Measurements from ENCODE around the gene TP53I11. TPM values are rescaled to one million over a fixed set of nuclear protein-coding genes. Genes with fewer than 3 reads are reported as not detected.

TP53I11 gene, protein sequence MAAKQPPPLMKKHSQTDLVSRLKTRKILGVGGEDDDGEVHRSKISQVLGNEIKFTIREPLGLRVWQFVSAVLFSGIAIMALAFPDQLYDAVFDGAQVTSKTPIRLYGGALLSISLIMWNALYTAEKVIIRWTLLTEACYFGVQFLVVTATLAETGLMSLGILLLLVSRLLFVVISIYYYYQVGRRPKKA
- total RNA-seq, result 10 to 100 TPM in 5 of 8 experiments, 1 to 10 TPM in 3; 2.3 to 51.2 (median 25.2) TPM

GRCh38 chr11:44950625-44951476 is at the start of gene TP53I11:
TSS of gene TP53I11 (minus strand) at chr11:44950883. CDS start at chr11:44938335, 12,548 bp downstream.
- peak within 1 kb of the TSS; percentile 58 to 97 (median 72) for H3K4me3 ChIP-seq
- peak within 1 kb of the TSS; percentile 85 to 87 for H3K27ac ChIP-seq
- in situ Hi-C loops (cut with MboI; ENCODE audit: low pct_unique_long_range_greater_than_20kb in 2 of 9, low sequenced_read_pairs in 9 of 9, unreplicated experiment in 9 of 9), result no loop called here
- WGBS, 10 experiments, result 38 to 100% (median 80%) methylated on average over 1 to 6 of the region's 83 CpGs; no CpG with 5 or more reads in 5 of the 10 experiments
- peaks cover 39 to 49% of the 10 kb centered on the region in 2 donors for H3K4me1 ChIP-seq (replicated peaks in 1 of 2)
- ATAC-seq (replicated peaks in 6 of 8), result peak; percentile 47 to 91 (median 58)

DNA sequence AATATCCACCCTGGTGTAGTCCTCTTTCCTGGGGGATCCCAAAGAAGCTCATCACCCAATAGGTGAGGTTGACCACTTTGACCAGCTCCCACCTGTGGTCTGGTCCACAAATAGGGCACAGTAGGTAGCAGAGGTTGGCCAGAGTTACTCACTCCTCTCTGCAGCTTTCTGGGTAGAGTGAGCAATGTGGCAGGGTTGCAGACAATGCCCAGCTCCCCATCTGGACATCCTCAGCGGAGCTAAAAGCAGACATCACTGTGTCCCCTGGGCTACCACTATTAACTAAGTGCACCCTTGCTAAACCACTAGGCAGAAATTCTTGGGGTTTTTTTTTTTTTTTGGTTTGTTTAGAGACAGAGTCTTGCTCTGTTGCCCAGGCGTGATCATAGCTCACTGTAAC is 48.4 kb upstream of the TP53I11 start:
- Histone ChIP-seq H3K4me3 (no peak overlapping the region), H3K4me1 (replicated peaks in 1 of 2) (no peaks in the 10 kb centered on the region), H3K27ac (no peak overlapping the region)
- no peak for ATAC-seq (replicated peaks in 6 of 8)
- WGBS, 10 experiments, result 29 to 100% (median 90%) methylated on average over 1 of the region's 2 CpGs; no CpG with 5 or more reads in 6 of the 10 experiments
- in situ Hi-C loops (cut with MboI; ENCODE audit: low pct_unique_long_range_greater_than_20kb in 2 of 9, low sequenced_read_pairs in 9 of 9, unreplicated experiment in 9 of 9), result no loop called here

DNA sequence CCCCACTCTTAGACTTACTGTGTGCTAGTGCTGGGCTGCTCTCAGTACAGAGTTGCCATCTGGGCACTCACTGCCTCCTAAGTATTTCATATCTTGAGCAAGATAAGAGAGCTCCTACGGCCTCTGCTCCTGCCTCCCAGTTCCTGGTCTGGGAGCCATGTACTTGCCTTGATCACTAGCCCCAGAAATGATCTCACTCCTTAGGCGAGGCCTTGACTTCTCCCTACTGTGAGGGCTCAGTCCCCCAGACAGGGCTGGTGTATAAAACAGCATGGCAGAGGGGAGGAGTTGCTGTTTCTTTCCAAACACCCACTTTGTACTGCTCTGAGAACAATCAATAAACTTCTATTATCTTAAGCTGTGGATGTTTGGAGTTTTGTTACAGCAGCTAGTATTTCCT is 47.4 kb upstream of the TP53I11 start:
- 77 to 86% (median 80%) methylated on average over 1 to 2 of the region's 2 CpGs; no CpG with 5 or more reads in 6 of the 10 experiments for WGBS, 10 experiments
- no peak for ATAC-seq (replicated peaks in 6 of 8)
- in situ Hi-C loops (cut with MboI; ENCODE audit: low pct_unique_long_range_greater_than_20kb in 2 of 9, low sequenced_read_pairs in 9 of 9, unreplicated experiment in 9 of 9), result no loop called here

DNA sequence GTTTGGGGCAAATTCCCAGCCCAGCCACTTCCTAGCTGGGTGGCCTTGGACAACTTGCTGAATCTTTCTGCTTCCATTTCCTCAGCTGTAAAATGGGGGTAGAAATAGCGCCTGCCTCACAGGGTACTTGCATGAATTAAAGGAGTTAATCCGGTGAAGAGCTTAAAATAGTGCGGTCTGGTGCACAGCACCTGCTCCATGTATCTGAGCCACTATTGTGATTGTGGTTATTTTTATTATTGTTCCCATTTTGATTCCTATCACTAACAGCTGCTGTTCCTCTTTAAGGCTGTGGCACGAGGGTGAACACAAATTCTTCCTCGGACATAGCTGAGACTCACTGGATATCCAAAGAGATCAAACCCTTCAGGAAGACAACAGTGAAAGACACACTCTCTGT is 46.9 kb upstream of the TP53I11 start:
- H3K4me1 ChIP-seq (replicated peaks in 1 of 2), result no peaks in the 10 kb centered on the region
- ATAC-seq (replicated peaks in 6 of 8), result no peak
- in situ Hi-C loops (cut with MboI; ENCODE audit: low pct_unique_long_range_greater_than_20kb in 2 of 9, low sequenced_read_pairs in 9 of 9, unreplicated experiment in 9 of 9), result no loop called here
- WGBS, 10 experiments, result 44 to 100% (median 83%) methylated on average over 2 to 3 of the region's 5 CpGs; no CpG with 5 or more reads in 4 of the 10 experiments
- H3K27ac ChIP-seq, result no peak overlapping the region
- no peak overlapping the region for H3K4me3 ChIP-seq

More for the DNA sequence above, 47.4 kb upstream of the TP53I11 start:
- Histone ChIP-seq H3K4me1 (replicated peaks in 1 of 2) (no peaks in the 10 kb centered on the region), H3K4me3 (no peak overlapping the region), H3K27ac (no peak overlapping the region)

GRCh38 chr11:44994753-44995152 is 44.1 kb upstream of the TP53I11 start:
- Histone ChIP-seq H3K27ac (no peak overlapping the region), H3K4me3 (no peak overlapping the region), H3K4me1 (replicated peaks in 1 of 2) (peaks cover 0 to 10% of the 10 kb centered on the region in 2 donors)
- no peak for ATAC-seq (replicated peaks in 6 of 8)
- WGBS, 10 experiments, result 17 to 100% (median 50%) methylated on average over 1 to 2 of the region's 5 CpGs; no CpG with 5 or more reads in 7 of the 10 experiments
- in situ Hi-C loops (cut with MboI; ENCODE audit: low pct_unique_long_range_greater_than_20kb in 2 of 9, low sequenced_read_pairs in 9 of 9, unreplicated experiment in 9 of 9), result no loop called here

DNA sequence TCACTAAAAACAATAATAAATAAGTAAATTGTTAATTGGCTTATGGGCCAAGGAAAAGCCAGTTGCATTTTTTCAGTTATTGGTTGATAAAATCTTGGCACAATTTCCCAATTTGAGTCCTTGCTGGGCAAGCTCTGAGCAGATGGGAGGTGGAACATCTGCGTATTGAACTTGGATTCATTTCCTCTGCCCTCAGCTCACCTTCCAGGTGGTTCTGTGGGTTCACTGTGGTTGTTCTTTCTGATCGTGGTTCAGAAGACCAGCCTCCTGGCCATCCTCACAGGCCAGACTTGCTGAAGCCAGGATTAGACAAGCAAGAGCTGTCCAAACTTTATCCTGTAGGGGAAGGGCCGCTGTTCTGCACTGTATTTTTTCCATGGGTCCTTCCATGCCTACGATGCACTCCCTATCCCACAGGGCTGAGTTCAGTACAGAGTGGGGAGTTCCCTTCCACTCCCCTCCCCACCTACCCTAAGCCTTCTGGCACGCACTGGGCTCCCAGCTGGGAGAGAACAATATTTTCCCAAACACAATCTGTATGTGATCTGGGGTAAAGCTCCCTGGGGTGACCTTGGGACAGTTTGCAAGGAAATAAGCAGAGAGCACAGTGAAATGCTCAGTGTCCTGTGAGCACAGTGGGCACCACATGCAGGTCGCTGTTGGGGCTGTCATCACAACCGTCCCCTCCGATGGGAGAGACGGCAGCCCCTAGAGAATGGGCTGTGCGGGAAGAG is 43.5 kb upstream of the TP53I11 start:
- peaks cover 0 to 10% of the 10 kb centered on the region in 2 donors for H3K4me1 ChIP-seq (replicated peaks in 1 of 2)
- in situ Hi-C loops (cut with MboI; ENCODE audit: low pct_unique_long_range_greater_than_20kb in 2 of 9, low sequenced_read_pairs in 9 of 9, unreplicated experiment in 9 of 9), result no loop called here

GRCh38 chr11:44992774-44993173 is 42.1 kb upstream of the TP53I11 start:
- H3K4me1 ChIP-seq (replicated peaks in 1 of 2), result peaks cover 0 to 10% of the 10 kb centered on the region in 2 donors
- H3K4me3 ChIP-seq, result no peak overlapping the region
- no peak for ATAC-seq (replicated peaks in 6 of 8)
- 25 to 80% (median 70%) methylated on average over 1 to 4 of the region's 4 CpGs; no CpG with 5 or more reads in 1 of the 10 experiments for WGBS, 10 experiments
- H3K27ac ChIP-seq, result no peak overlapping the region
- in situ Hi-C loops (cut with MboI; ENCODE audit: low pct_unique_long_range_greater_than_20kb in 2 of 9, low sequenced_read_pairs in 9 of 9, unreplicated experiment in 9 of 9), result no loop called here

More for the DNA sequence above, 43.5 kb upstream of the TP53I11 start:
- Histone ChIP-seq H3K27ac (no peak overlapping the region), H3K4me3 (no peak overlapping the region)
- whole genome bisulfite sequencing, 10 experiments, result 30 to 100% (median 66%) methylated on average over 1 to 8 of the region's 10 CpGs; no CpG with 5 or more reads in 2 of the 10 experiments
- ATAC-seq (replicated peaks in 6 of 8), result no peak

GRCh38 chr11:44992181-44992582 is 41.5 kb upstream of the TP53I11 start:
- Histone ChIP-seq H3K27ac (no peak overlapping the region), H3K4me3 (no peak overlapping the region), H3K4me1 (replicated peaks in 1 of 2) (peaks cover 0 to 10% of the 10 kb centered on the region in 2 donors)
- 0 to 100% (median 83%) methylated on average over 1 to 2 of the region's 3 CpGs; no CpG with 5 or more reads in 3 of the 10 experiments for whole genome bisulfite sequencing, 10 experiments
- in situ Hi-C loops (cut with MboI; ENCODE audit: low pct_unique_long_range_greater_than_20kb in 2 of 9, low sequenced_read_pairs in 9 of 9, unreplicated experiment in 9 of 9), result no loop called here
- no peak for ATAC-seq (replicated peaks in 6 of 8)

GRCh38 chr11:44990665-44991064 is 40.0 kb upstream of the TP53I11 start:
- in situ Hi-C loops (cut with MboI; ENCODE audit: low pct_unique_long_range_greater_than_20kb in 2 of 9, low sequenced_read_pairs in 9 of 9, unreplicated experiment in 9 of 9), result no loop called here
- peaks cover 0 to 10% of the 10 kb centered on the region in 2 donors for H3K4me1 ChIP-seq (replicated peaks in 1 of 2)
- no peak overlapping the region for H3K27ac ChIP-seq
- H3K4me3 ChIP-seq, result no peak overlapping the region
- 17 to 100% (median 60%) methylated on average over 1 to 3 of the region's 5 CpGs; no CpG with 5 or more reads in 3 of the 10 experiments for WGBS, 10 experiments
- no peak for ATAC-seq (replicated peaks in 6 of 8)

DNA sequence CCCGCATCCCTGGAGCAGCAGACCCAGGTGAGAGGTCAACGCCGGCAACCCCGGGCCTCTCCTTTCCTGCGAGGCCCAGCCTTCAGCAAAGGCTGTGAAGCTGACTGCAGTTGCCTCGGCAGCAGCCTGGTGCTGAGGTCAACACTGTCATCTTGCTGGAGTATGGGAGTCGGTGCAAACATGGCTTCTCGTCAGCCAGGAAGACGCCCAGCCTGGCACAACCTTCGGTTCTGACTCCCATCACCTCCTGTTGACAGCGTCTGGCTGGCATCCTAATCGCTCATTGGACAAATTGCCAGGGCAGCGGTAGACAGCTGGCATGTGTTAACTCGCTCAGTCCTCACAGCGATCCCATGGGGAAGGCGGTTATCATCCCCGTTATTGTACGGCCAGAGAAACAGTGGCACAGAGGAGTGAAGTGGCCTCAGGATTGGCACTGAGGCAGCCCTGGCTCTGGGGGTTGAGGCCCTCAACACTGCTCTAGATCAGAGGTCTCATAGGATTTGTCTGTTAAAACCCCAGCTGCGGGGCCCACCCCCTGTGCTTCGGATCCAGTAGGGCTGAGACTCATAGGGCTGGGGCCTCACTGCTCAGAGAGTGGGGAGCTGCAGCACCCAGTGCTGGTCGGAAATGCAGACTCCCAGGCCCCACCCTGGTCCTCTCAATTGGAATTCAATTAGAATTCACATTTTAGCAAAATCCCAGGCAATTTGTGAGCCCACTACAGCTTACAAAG is 39.3 kb upstream of the TP53I11 start:
- Histone ChIP-seq H3K27ac (no peak overlapping the region), H3K4me1 (replicated peaks in 1 of 2) (peaks cover 0 to 10% of the 10 kb centered on the region in 2 donors), H3K4me3 (no peak overlapping the region)
- peak in 1 of 8 experiments; percentile 32 for ATAC-seq (replicated peaks in 6 of 8)
- WGBS, 10 experiments, result 20 to 100% (median 75%) methylated on average over 1 to 12 of the region's 21 CpGs; no CpG with 5 or more reads in 4 of the 10 experiments
- in situ Hi-C loops (cut with MboI; ENCODE audit: low pct_unique_long_range_greater_than_20kb in 2 of 9, low sequenced_read_pairs in 9 of 9, unreplicated experiment in 9 of 9), result no loop called here

- ATAC-seq (replicated peaks in 6 of 8), result no peak
- in situ Hi-C loops (cut with MboI; ENCODE audit: low pct_unique_long_range_greater_than_20kb in 2 of 9, low sequenced_read_pairs in 9 of 9, unreplicated experiment in 9 of 9), result no loop called here
- no peak overlapping the region for H3K27ac ChIP-seq
- H3K4me3 ChIP-seq, result no peak overlapping the region
- H3K4me1 ChIP-seq (replicated peaks in 1 of 2), result peaks cover 0 to 10% of the 10 kb centered on the region in 2 donors
- 40 to 100% (median 75%) methylated on average over 1 to 4 of the region's 5 CpGs; no CpG with 5 or more reads in 5 of the 10 experiments for WGBS, 10 experiments
These were observed 38.4 kb upstream of the TP53I11 start for GRCh38 chr11:44988981-44989635.

GRCh38 chr11:44988111-44988510 is 37.4 kb upstream of the TP53I11 start:
- Histone ChIP-seq H3K4me3 (no peak overlapping the region), H3K4me1 (replicated peaks in 1 of 2) (peaks cover 0 to 10% of the 10 kb centered on the region in 2 donors), H3K27ac (no peak overlapping the region)
- 50 to 100% (median 89%) methylated on average over 1 to 2 of the region's 2 CpGs; no CpG with 5 or more reads in 3 of the 10 experiments for WGBS, 10 experiments
- no peak for ATAC-seq (replicated peaks in 6 of 8)
- in situ Hi-C loops (cut with MboI; ENCODE audit: low pct_unique_long_range_greater_than_20kb in 2 of 9, low sequenced_read_pairs in 9 of 9, unreplicated experiment in 9 of 9), result no loop called here

Measured in motor neuron (in vitro differentiated cells).